Measurements from ENCODE around the gene STRAP.

- TF ChIP-seq CTCF (conservative IDR thresholded peaks at IDR 0.05; ENCODE audit: low read length) (no peak), EZH2phosphoT487 (IDR thresholded peaks at IDR 0.05; ENCODE audit: borderline replicate concordance, low read depth, low read length) (no peak)
Measured at GRCh38 chr12:15932971-15933370, 50.8 kb downstream of the STRAP start.

Data from OCI-LY7 (cell line).